Measurements from ENCODE around the gene PFDN6. TPM values are rescaled to one million over a fixed set of nuclear protein-coding genes. Genes with fewer than 3 reads are reported as not detected.

PFDN6 gene
- total RNA-seq, 1 experiment from 2014 or later = 90.5 TPM

DNA sequence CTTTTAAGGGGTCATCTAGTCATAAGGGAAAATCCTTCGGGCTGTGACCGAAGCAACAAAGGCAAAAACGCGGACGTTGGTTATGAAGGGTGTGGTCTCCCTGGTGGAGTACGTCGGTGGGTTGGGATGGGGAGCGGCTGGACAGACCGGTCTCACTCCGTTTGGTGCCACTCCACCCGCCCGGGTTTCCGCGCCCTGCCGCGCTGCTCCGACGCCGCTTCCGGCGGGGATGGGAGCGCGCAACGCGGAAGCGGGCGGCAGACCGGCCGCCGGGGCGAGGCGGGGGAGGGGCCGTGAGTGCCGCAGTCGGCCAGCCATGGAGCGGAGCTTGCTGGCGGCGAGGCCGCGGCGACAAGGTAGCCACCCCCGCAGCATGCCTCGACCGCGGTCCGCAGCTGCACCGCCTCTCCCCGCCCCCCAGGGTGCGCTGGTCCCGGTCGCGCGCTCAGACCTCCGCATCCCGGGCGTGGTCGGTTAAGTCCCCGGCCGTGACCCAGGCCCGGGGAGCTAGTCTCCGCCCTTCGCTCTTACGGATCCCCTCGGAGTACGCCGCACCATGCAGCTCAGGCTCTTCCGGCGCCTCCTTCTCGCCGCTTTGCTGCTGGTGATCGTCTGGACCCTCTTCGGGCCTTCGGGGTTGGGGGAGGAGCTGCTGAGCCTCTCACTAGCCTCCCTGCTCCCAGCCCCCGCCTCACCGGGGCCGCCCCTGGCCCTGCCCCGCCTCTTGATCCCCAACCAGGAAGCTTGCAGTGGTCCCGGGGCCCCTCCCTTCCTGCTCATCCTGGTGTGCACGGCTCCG lies 12.3 kb upstream of the PFDN6 start, which contains the start of gene B3GALT4:
Gene B3GALT4, plus strand, starts transcription at position 260 of the 799 bp plus-strand sequence. Its CDS starts 297 bp downstream, at position 557.
- CTCF ChIA-PET = interaction anchor here (0.6 to 1.8 kb wide), 7 partner anchors 12 to 263 kb away, joined by 3 to 9 read pairs (median 5); partner anchors contain the start of genes PFDN6, RGL2, WDR46 and ZBTB22
- RAD21 ChIA-PET (ENCODE audit: low non-redundant PET in 1 of 2, low total read pairs in 2 of 2, uncharacterized antibody in 2 of 2, unreplicated experiment in 2 of 2) = no interaction called here
- peaks cover 31 to 56% of the 10 kb centered on the region in 2 experiments for H3K36me3 ChIP-seq (ENCODE audit: control insufficient read depth in 1 of 2, insufficient read depth in 2 of 2, low read length in 2 of 2)
- peaks cover 43 to 68% of the 10 kb centered on the region in 2 experiments for H3K4me1 ChIP-seq (ENCODE audit: control insufficient read depth in 1 of 2, insufficient read depth in 2 of 2, low read length in 2 of 2)
- intact Hi-C loops (cut with micrococcal nuclease) = no loop called here
- POLR2A ChIA-PET = interaction anchor here (0.8 to 2.4 kb wide), 10 partner anchors 12 to 133 kb away, joined by 3 to 12 read pairs (median 6); partner anchors contain the start of genes PFDN6, RGL2, WDR46 and ZBTB22
- H4K20me1 ChIP-seq (ENCODE audit: insufficient read depth) = peaks cover 22% of the 10 kb centered on the region
- peak; percentile 65 for ATAC-seq
- H3K9me3 ChIP-seq (ENCODE audit: control insufficient read depth in 1 of 2, insufficient read depth in 1 of 2, low read depth in 1 of 2, low read length in 2 of 2) = no peaks in the 10 kb centered on the region
- BruUV-seq (replicated peaks) = no TSS peak
- no peaks in the 10 kb centered on the region for H3K27me3 ChIP-seq (ENCODE audit: insufficient read depth, low read length)
- no peak for DNase-seq (ENCODE audit: low read depth, low spot score)
- H2AFZ ChIP-seq (ENCODE audit: low read depth, low read length, poor library complexity, severe bottlenecking) = no peak within 1 kb of the TSS
- peak within 1 kb of the TSS; percentile 82 for H3K27ac ChIP-seq (ENCODE audit: low read depth, low read length)
- H3K9me2 ChIP-seq (ENCODE audit: insufficient read depth) = no peaks in the 10 kb centered on the region
- peak within 1 kb of the TSS; percentile 34 to 99 for H3K4me3 ChIP-seq (replicated peaks in 1 of 2; ENCODE audit: low read depth in 1 of 2, low read length in 2 of 2)
- peaks cover 42% of the 10 kb centered on the region for H3K79me2 ChIP-seq (ENCODE audit: insufficient read depth, low read length)
- H3K4me2 ChIP-seq (ENCODE audit: low read length) = peak within 1 kb of the TSS; percentile 86
- peak within 1 kb of the TSS; percentile 98 for H3K9ac ChIP-seq (ENCODE audit: low read length)
- TF ChIP-seq, protein P1, sequence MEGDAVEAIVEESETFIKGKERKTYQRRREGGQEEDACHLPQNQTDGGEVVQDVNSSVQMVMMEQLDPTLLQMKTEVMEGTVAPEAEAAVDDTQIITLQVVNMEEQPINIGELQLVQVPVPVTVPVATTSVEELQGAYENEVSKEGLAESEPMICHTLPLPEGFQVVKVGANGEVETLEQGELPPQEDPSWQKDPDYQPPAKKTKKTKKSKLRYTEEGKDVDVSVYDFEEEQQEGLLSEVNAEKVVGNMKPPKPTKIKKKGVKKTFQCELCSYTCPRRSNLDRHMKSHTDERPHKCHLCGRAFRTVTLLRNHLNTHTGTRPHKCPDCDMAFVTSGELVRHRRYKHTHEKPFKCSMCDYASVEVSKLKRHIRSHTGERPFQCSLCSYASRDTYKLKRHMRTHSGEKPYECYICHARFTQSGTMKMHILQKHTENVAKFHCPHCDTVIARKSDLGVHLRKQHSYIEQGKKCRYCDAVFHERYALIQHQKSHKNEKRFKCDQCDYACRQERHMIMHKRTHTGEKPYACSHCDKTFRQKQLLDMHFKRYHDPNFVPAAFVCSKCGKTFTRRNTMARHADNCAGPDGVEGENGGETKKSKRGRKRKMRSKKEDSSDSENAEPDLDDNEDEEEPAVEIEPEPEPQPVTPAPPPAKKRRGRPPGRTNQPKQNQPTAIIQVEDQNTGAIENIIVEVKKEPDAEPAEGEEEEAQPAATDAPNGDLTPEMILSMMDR (IDR thresholded peaks at IDR 0.05 in 2 of 3, conservative IDR thresholded peaks at IDR 0.05 in 1 of 3; ENCODE audit: borderline replicate concordance in 1 of 3, insufficient read depth in 1 of 3, low read depth in 2 of 3, low read length in 2 of 3) = peak in 2 of 3 experiments; percentile 46 to 63; a peak in 4 of 6 replicates
- peak; percentile 81 for TF ChIP-seq POLR2A (IDR thresholded peaks at IDR 0.05; ENCODE audit: borderline replicate concordance, extremely low read depth, insufficient read depth, insufficient read length)
- TF ChIP-seq YY1 (IDR thresholded peaks at IDR 0.05; ENCODE audit: extremely low read depth, insufficient replicate concordance, low read depth, low read length) = peak; percentile 12
- TF ChIP-seq POLR2AphosphoS5 (IDR thresholded peaks at IDR 0.05; ENCODE audit: low read depth, low read length) = peak; percentile 95
- TF ChIP-seq, protein P2, sequence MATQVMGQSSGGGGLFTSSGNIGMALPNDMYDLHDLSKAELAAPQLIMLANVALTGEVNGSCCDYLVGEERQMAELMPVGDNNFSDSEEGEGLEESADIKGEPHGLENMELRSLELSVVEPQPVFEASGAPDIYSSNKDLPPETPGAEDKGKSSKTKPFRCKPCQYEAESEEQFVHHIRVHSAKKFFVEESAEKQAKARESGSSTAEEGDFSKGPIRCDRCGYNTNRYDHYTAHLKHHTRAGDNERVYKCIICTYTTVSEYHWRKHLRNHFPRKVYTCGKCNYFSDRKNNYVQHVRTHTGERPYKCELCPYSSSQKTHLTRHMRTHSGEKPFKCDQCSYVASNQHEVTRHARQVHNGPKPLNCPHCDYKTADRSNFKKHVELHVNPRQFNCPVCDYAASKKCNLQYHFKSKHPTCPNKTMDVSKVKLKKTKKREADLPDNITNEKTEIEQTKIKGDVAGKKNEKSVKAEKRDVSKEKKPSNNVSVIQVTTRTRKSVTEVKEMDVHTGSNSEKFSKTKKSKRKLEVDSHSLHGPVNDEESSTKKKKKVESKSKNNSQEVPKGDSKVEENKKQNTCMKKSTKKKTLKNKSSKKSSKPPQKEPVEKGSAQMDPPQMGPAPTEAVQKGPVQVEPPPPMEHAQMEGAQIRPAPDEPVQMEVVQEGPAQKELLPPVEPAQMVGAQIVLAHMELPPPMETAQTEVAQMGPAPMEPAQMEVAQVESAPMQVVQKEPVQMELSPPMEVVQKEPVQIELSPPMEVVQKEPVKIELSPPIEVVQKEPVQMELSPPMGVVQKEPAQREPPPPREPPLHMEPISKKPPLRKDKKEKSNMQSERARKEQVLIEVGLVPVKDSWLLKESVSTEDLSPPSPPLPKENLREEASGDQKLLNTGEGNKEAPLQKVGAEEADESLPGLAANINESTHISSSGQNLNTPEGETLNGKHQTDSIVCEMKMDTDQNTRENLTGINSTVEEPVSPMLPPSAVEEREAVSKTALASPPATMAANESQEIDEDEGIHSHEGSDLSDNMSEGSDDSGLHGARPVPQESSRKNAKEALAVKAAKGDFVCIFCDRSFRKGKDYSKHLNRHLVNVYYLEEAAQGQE (IDR thresholded peaks at IDR 0.05; ENCODE audit: low read depth) = no peak
- TF ChIP-seq TCF7L2 (IDR thresholded peaks at IDR 0.05; ENCODE audit: borderline replicate concordance, extremely low read depth, insufficient read depth, insufficient read length) = peak; percentile 60
- TF ChIP-seq, protein P3, sequence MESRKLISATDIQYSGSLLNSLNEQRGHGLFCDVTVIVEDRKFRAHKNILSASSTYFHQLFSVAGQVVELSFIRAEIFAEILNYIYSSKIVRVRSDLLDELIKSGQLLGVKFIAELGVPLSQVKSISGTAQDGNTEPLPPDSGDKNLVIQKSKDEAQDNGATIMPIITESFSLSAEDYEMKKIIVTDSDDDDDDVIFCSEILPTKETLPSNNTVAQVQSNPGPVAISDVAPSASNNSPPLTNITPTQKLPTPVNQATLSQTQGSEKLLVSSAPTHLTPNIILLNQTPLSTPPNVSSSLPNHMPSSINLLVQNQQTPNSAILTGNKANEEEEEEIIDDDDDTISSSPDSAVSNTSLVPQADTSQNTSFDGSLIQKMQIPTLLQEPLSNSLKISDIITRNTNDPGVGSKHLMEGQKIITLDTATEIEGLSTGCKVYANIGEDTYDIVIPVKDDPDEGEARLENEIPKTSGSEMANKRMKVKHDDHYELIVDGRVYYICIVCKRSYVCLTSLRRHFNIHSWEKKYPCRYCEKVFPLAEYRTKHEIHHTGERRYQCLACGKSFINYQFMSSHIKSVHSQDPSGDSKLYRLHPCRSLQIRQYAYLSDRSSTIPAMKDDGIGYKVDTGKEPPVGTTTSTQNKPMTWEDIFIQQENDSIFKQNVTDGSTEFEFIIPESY (IDR thresholded peaks at IDR 0.05; ENCODE audit: extremely low read depth, insufficient replicate concordance, low read length) = peak; percentile 10
- TF ChIP-seq ZFX (IDR thresholded peaks at IDR 0.05) = peak; percentile 29; the same call in 1 of the 2 replicates
- TF ChIP-seq CEBPB (IDR thresholded peaks at IDR 0.05; ENCODE audit: low read depth) = no peak
- TF ChIP-seq CBX3 (IDR thresholded peaks at IDR 0.05; ENCODE audit: low read depth) = no peak
